Osteocyte (in vitro differentiated cells): ENCODE measurements around the gene SLC7A14. TPM values are rescaled to one million over a fixed set of nuclear protein-coding genes. Genes with fewer than 3 reads are reported as not detected.

Source experiments
- DNase-seq: peaks from one replicate; pipeline ENCODE4 v3.0.0; 2021; ENCODE audit warnings: mixed read lengths; ENCODE audit not compliant: unreplicated experiment; ENCODE audit errors: extremely low spot score
- H3K27ac Mint-ChIP-seq: one replicate; pipeline ENCODE4 v1.8.0; 2021; ENCODE audit warnings: mild to moderate bottlenecking, mixed read lengths; ENCODE audit not compliant: unreplicated experiment
- H3K27me3 Mint-ChIP-seq: one replicate; pipeline ENCODE4 v1.8.0; 2021; ENCODE audit warnings: mixed read lengths; ENCODE audit not compliant: unreplicated experiment
- H3K36me3 Mint-ChIP-seq: one replicate; pipeline ENCODE4 v1.8.0; 2021; ENCODE audit warnings: mixed read lengths; ENCODE audit not compliant: unreplicated experiment
- H3K4me1 Mint-ChIP-seq: one replicate; pipeline ENCODE4 v1.8.0; 2021; ENCODE audit warnings: mixed read lengths; ENCODE audit not compliant: unreplicated experiment
- H3K4me3 Mint-ChIP-seq: one replicate; pipeline ENCODE4 v1.8.0; 2021; ENCODE audit warnings: mild to moderate bottlenecking, moderate library complexity, mixed read lengths; ENCODE audit not compliant: unreplicated experiment
- H3K9me3 Mint-ChIP-seq: one replicate; pipeline ENCODE4 v1.8.0; 2021; ENCODE audit warnings: mixed read lengths; ENCODE audit not compliant: unreplicated experiment
- CTCF ChIP-seq: fragments of 200-600 bp; sonication (generic); IDR thresholded peaks from 2 replicates; pipeline ENCODE4 v1.5.0; 2021; ENCODE audit warnings: antibody characterized with exemption, mild to moderate bottlenecking, moderate library complexity
- total RNA-seq: library from RNA; stranded (reverse); gene quantifications from 2 replicates; pipeline ENCODE4 v1.2.1, GENCODE V29; 2021

The SLC7A14 gene
- total RNA-seq, 1 donor from 2014 or later = 2.1 TPM

GRCh38 chr3:170420307-170420821, 165.5 kb downstream of the SLC7A14 start:
- Mint-ChIP-seq H3K36me3 (peaks cover 11% of the 10 kb centered on the region), H3K27me3 (peaks cover 2% of the 10 kb centered on the region), H3K27ac (no peak overlapping the region), H3K9me3 (no peaks in the 10 kb centered on the region), H3K4me3 (peak overlapping the region; percentile 41), H3K4me1 (peaks cover 7% of the 10 kb centered on the region)
- no peak for DNase-seq
- TF ChIP-seq CTCF = no peak

- H3K4me3 Mint-ChIP-seq = no peak overlapping the region
- DNase-seq = no peak
- H3K36me3 Mint-ChIP-seq = peaks cover 11% of the 10 kb centered on the region
- no peak overlapping the region for H3K27ac Mint-ChIP-seq
- no peak for TF ChIP-seq CTCF
- H3K27me3 Mint-ChIP-seq = peaks cover 2% of the 10 kb centered on the region
- no peaks in the 10 kb centered on the region for H3K9me3 Mint-ChIP-seq
- H3K4me1 Mint-ChIP-seq = peaks cover 8% of the 10 kb centered on the region
Observed at GRCh38 chr3:170419557-170420087, 166.3 kb downstream of the SLC7A14 start.

DNA sequence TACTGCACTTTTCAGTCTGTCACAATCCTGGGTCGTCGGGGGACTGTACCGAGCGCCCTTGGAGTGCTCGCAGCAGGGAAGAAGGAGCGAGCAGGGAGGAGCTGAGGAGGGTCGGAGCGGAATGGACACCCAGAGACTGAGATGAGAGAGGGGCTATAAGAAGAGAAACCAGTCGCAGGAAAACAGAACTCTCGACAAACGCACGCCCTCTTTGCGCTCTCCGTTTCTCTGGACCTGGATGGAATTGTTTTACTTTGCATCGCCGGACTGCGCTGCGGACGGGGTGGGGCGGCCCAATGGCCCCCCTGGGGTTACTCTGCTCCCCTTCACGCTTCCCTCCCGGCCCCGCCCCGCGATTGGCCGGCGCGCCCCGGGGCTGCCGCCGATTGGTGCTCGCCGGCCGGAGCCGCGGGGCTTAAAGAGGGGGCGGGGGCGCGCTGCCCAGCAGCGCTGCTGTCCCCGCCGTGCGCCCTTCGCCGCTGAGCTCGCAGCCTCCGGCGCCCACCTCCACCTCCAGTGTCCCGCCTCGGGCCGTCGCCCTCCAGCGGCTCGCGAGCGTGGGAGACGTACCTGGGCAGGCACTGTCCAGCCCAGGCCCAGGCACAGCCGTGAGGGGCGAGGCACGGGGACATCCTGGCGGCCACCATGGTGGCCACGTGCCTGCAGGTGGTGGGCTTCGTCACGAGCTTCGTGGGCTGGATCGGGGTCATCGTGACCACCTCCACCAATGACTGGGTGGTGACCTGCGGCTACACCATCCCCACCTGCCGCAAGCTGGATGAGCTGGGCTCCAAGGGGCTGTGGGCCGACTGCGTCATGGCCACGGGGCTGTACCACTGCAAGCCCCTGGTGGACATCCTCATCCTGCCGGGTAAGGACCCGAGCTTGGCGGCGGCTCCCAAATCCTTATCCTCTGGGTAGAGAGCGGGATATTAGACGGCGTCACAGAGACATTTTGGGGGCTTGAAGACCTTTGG, 167.2 kb downstream of the SLC7A14 start, which contains the start of gene CLDN11:
TSS of gene CLDN11 (plus strand) at position 447 of the 977 bp plus-strand sequence. CDS start at position 646, 199 bp downstream.
- H3K9me3 Mint-ChIP-seq = no peaks in the 10 kb centered on the region
- H3K27ac Mint-ChIP-seq = no peak within 1 kb of the TSS
- peaks cover 16% of the 10 kb centered on the region for H3K4me1 Mint-ChIP-seq
- TF ChIP-seq CTCF = no peak
- peak within 1 kb of the TSS; percentile 77 for H3K4me3 Mint-ChIP-seq
- no peak for DNase-seq
- peaks cover 2% of the 10 kb centered on the region for H3K27me3 Mint-ChIP-seq
- H3K36me3 Mint-ChIP-seq = peaks cover 6% of the 10 kb centered on the region

GRCh38 chr3:170417090-170417489, 168.8 kb downstream of the SLC7A14 start:
- Mint-ChIP-seq H3K9me3 (no peaks in the 10 kb centered on the region), H3K27ac (no peak overlapping the region), H3K36me3 (peaks cover 3% of the 10 kb centered on the region), H3K27me3 (peaks cover 2% of the 10 kb centered on the region), H3K4me1 (peaks cover 16% of the 10 kb centered on the region), H3K4me3 (no peak overlapping the region)
- TF ChIP-seq CTCF = no peak
- no peak for DNase-seq

DNA sequence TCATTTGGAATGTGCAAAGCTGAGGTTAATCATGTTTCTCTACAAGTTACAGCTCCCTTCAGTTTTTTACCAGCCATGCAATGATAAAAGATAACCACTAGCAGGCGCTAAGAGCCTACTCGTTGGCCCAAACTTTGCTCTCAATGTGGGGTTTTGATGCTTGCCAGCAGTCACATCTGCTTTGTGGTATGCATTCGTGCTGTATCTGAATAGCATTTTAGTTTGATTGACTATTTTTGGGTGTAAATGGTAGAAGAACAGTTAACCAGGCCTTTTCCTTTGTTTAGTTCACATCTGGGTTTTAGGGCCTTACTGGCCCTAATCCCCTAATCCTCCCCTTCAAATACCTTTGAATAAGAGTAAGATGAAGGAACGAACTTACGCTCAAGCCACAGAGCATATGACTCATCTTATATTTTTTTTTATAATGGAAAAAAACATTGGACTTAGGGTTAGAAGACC, 171.6 kb downstream of the SLC7A14 start:
- H3K4me1 Mint-ChIP-seq = peaks cover 12% of the 10 kb centered on the region
- no peak for DNase-seq
- peak; percentile 97 for TF ChIP-seq CTCF
- no peaks in the 10 kb centered on the region for H3K9me3 Mint-ChIP-seq
- no peak overlapping the region for H3K27ac Mint-ChIP-seq
- peaks cover 2% of the 10 kb centered on the region for H3K27me3 Mint-ChIP-seq
- no peak overlapping the region for H3K4me3 Mint-ChIP-seq
- peaks cover 3% of the 10 kb centered on the region for H3K36me3 Mint-ChIP-seq
